Measurements from ENCODE around the gene ENOX2. TPM values are rescaled to one million over a fixed set of nuclear protein-coding genes. Genes with fewer than 3 reads are reported as not detected.

The ENOX2 gene
- total RNA-seq, 2 experiments from 2014 or later, result 14.5 to 16.9 TPM

DNA sequence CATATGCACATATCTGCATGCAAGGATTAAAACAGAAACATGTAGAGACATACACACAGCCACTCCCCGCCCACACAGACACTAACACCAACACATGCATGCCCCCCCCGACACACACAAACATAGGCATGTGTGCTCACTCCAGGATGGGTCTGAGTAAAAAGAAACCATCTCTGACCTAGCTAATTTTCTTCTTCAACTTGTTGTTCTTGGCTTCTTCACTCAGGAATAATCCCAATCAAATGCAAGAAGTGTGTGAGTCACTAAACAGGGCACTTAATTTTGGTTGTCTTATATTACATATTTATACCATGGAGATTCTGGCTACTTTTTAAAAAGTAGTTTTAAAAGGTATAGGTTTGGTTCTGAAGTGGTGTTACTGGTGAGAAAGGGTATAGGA lies 28.3 kb downstream of the ENOX2 start:
- Mint-ChIP-seq H3K4me3 (no peak overlapping the region), H3K27me3 (no peaks in the 10 kb centered on the region), H3K27ac (no peak overlapping the region), H3K9me3 (ENCODE audit: low read depth) (no peaks in the 10 kb centered on the region), H3K4me1 (peaks cover 1% of the 10 kb centered on the region), H3K36me3 (peaks cover 10% of the 10 kb centered on the region)
- ATAC-seq (no peak), DNase-seq (no peak)
- CTCF ChIA-PET, result no interaction called here

GRCh38 chrX:130869239-130869638 lies 33.8 kb downstream of the ENOX2 start:
- ATAC-seq (no peak), DNase-seq (no peak)
- no peaks in the 10 kb centered on the region for H3K9me3 Mint-ChIP-seq (ENCODE audit: low read depth)
- no peak overlapping the region for H3K27ac Mint-ChIP-seq
- H3K36me3 Mint-ChIP-seq, result peaks cover 7% of the 10 kb centered on the region
- no peaks in the 10 kb centered on the region for H3K4me1 Mint-ChIP-seq
- CTCF ChIA-PET, result no interaction called here
- no peak overlapping the region for H3K4me3 Mint-ChIP-seq
- H3K27me3 Mint-ChIP-seq, result no peaks in the 10 kb centered on the region

GRCh38 chrX:130861462-130861861 lies 41.5 kb downstream of the ENOX2 start:
- no peaks in the 10 kb centered on the region for H3K9me3 Mint-ChIP-seq (ENCODE audit: low read depth)
- CTCF ChIA-PET, result no interaction called here
- ATAC-seq (no peak), DNase-seq (no peak)
- H3K36me3 Mint-ChIP-seq, result peaks cover 1% of the 10 kb centered on the region
- peaks cover 8% of the 10 kb centered on the region for H3K4me1 Mint-ChIP-seq
- no peak overlapping the region for H3K27ac Mint-ChIP-seq
- H3K4me3 Mint-ChIP-seq, result no peak overlapping the region
- H3K27me3 Mint-ChIP-seq, result no peaks in the 10 kb centered on the region

DNA sequence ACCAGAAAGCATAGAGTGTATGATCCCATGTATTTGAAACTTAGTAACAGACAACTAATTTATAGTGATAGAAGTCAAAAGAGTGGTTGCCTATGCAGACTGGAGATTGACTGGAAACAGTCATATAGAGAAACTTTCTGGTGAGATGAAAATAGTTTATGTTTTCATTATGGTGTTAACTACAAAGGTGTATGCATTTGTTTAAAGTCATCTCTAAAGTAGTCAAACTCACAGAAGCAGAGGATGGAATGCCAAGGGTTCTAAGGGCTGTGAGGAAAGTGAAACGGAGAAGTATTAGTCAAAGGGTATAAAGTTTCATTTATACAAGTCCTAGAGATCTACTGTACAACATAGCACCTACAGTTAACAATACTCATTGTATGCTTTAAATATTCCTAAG lies 45.8 kb downstream of the ENOX2 start:
- H3K4me1 Mint-ChIP-seq, result peaks cover 8% of the 10 kb centered on the region
- CTCF ChIA-PET, result no interaction called here
- peaks cover 11% of the 10 kb centered on the region for H3K36me3 Mint-ChIP-seq
- no peak overlapping the region for H3K27ac Mint-ChIP-seq
- DNase-seq, result no peak
- no peaks in the 10 kb centered on the region for H3K27me3 Mint-ChIP-seq
- ATAC-seq, result peak; percentile 63
- no peak overlapping the region for H3K4me3 Mint-ChIP-seq
- H3K9me3 Mint-ChIP-seq (ENCODE audit: low read depth), result peaks cover 2% of the 10 kb centered on the region

- no peak overlapping the region for H3K4me3 Mint-ChIP-seq
Observed at GRCh38 chrX:130851569-130851968, 51.4 kb downstream of the ENOX2 start.

DNA sequence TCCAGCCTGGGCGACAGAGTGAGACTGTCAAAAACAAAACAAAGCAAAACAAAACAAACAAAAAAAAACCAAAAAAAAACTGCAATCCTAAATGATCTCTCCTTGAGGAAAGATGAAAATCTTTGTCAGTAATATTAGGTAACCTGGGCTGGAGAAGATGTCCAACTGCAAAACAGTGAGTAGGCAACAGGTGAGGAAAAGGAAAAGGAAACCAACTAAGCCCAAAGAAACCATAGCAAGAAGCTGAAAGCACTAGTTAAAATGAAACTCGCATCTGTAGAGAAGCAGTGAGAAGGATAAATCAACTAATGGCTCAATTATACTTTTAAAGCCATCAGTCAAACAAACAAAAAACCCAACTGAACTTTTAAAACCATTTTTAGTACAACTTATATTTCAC lies 54.2 kb downstream of the ENOX2 start:
- H3K27me3 Mint-ChIP-seq, result no peaks in the 10 kb centered on the region
- H3K4me1 Mint-ChIP-seq, result peaks cover 15% of the 10 kb centered on the region
- ATAC-seq, result no peak
- no peaks in the 10 kb centered on the region for H3K9me3 Mint-ChIP-seq (ENCODE audit: low read depth)
- peak overlapping the region; percentile 38 for H3K4me3 Mint-ChIP-seq
- peaks cover 4% of the 10 kb centered on the region for H3K36me3 Mint-ChIP-seq
- DNase-seq, result no peak
- CTCF ChIA-PET, result no interaction called here
- H3K27ac Mint-ChIP-seq, result peak overlapping the region; percentile 74

More at GRCh38 chrX:130851569-130851968, 51.4 kb downstream of the ENOX2 start:
- H3K36me3 Mint-ChIP-seq, result peaks cover 14% of the 10 kb centered on the region
- peaks cover 2% of the 10 kb centered on the region for H3K9me3 Mint-ChIP-seq (ENCODE audit: low read depth)
- no peak for DNase-seq
- H3K4me1 Mint-ChIP-seq, result peaks cover 15% of the 10 kb centered on the region
- CTCF ChIA-PET, result no interaction called here
- ATAC-seq, result no peak
- H3K27ac Mint-ChIP-seq, result no peak overlapping the region
- H3K27me3 Mint-ChIP-seq, result no peaks in the 10 kb centered on the region

GRCh38 chrX:130846746-130847145 lies 56.3 kb downstream of the ENOX2 start:
- ATAC-seq, result no peak
- CTCF ChIA-PET, result no interaction called here
- Mint-ChIP-seq H3K27me3 (no peaks in the 10 kb centered on the region), H3K27ac (no peak overlapping the region), H3K36me3 (peaks cover 3% of the 10 kb centered on the region), H3K9me3 (ENCODE audit: low read depth) (no peaks in the 10 kb centered on the region), H3K4me1 (peaks cover 15% of the 10 kb centered on the region), H3K4me3 (no peak overlapping the region)
- no peak for DNase-seq

GRCh38 chrX:130841776-130842175 lies 61.2 kb downstream of the ENOX2 start:
- CTCF ChIA-PET, result no interaction called here
- DNase-seq, result no peak
- Mint-ChIP-seq H3K4me3 (no peak overlapping the region), H3K36me3 (peaks cover 2% of the 10 kb centered on the region), H3K4me1 (no peaks in the 10 kb centered on the region), H3K27me3 (no peaks in the 10 kb centered on the region), H3K9me3 (ENCODE audit: low read depth) (no peaks in the 10 kb centered on the region), H3K27ac (no peak overlapping the region)
- no peak for ATAC-seq

- no peak for DNase-seq
- Mint-ChIP-seq H3K27ac (no peak overlapping the region), H3K36me3 (peaks cover 2% of the 10 kb centered on the region), H3K4me1 (no peaks in the 10 kb centered on the region), H3K27me3 (no peaks in the 10 kb centered on the region), H3K9me3 (ENCODE audit: low read depth) (no peaks in the 10 kb centered on the region), H3K4me3 (no peak overlapping the region)
- ATAC-seq, result no peak
- CTCF ChIA-PET, result no interaction called here
Observed at GRCh38 chrX:130840345-130840744, 62.7 kb downstream of the ENOX2 start.

- no peaks in the 10 kb centered on the region for H3K9me3 Mint-ChIP-seq (ENCODE audit: low read depth)
- H3K27me3 Mint-ChIP-seq, result no peaks in the 10 kb centered on the region
- H3K4me3 Mint-ChIP-seq, result no peak overlapping the region
- H3K4me1 Mint-ChIP-seq, result peaks cover 2% of the 10 kb centered on the region
- H3K36me3 Mint-ChIP-seq, result peaks cover 2% of the 10 kb centered on the region
- ATAC-seq, result no peak
- CTCF ChIA-PET, result no interaction called here
- no peak for DNase-seq
- H3K27ac Mint-ChIP-seq, result no peak overlapping the region
Observed at GRCh38 chrX:130836447-130836846, 66.6 kb downstream of the ENOX2 start.

GRCh38 chrX:130834830-130835229 lies 68.2 kb downstream of the ENOX2 start:
- H3K4me1 Mint-ChIP-seq, result peaks cover 2% of the 10 kb centered on the region
- ATAC-seq (no peak), DNase-seq (no peak)
- H3K4me3 Mint-ChIP-seq, result no peak overlapping the region
- no peak overlapping the region for H3K27ac Mint-ChIP-seq
- no peaks in the 10 kb centered on the region for H3K27me3 Mint-ChIP-seq
- H3K9me3 Mint-ChIP-seq (ENCODE audit: low read depth), result no peaks in the 10 kb centered on the region
- CTCF ChIA-PET, result no interaction called here
- peaks cover 2% of the 10 kb centered on the region for H3K36me3 Mint-ChIP-seq

GRCh38 chrX:130834149-130834548 lies 68.9 kb downstream of the ENOX2 start:
- H3K27me3 Mint-ChIP-seq, result no peaks in the 10 kb centered on the region
- no peak overlapping the region for H3K4me3 Mint-ChIP-seq
- ATAC-seq (no peak), DNase-seq (no peak)
- H3K36me3 Mint-ChIP-seq, result peaks cover 2% of the 10 kb centered on the region
- no peaks in the 10 kb centered on the region for H3K9me3 Mint-ChIP-seq (ENCODE audit: low read depth)
- H3K4me1 Mint-ChIP-seq, result peaks cover 2% of the 10 kb centered on the region
- CTCF ChIA-PET, result no interaction called here
- H3K27ac Mint-ChIP-seq, result no peak overlapping the region

DNA sequence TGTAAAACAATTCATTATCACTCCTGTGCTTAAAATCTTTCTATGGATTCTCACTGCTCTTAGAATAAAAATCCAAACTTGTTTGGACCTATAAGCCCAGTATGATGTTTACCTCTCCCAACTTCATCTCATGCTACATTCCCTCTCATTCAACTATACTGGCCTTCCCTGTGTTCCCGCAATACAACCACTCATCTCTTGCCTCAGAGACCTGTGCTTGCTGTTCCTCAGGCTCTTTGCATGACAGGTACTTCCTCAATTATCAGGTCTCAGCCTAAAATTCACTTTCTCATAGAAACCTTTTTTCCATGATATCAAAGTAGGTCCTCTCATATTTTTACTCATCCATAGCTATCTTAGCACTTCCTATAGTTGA lies 71.7 kb downstream of the ENOX2 start:
- Mint-ChIP-seq H3K4me1 (peaks cover 2% of the 10 kb centered on the region), H3K27ac (no peak overlapping the region), H3K9me3 (ENCODE audit: low read depth) (no peaks in the 10 kb centered on the region), H3K27me3 (no peaks in the 10 kb centered on the region), H3K36me3 (peaks cover 1% of the 10 kb centered on the region), H3K4me3 (no peak overlapping the region)
- DNase-seq (no peak), ATAC-seq (no peak)
- CTCF ChIA-PET, result no interaction called here

- CTCF ChIA-PET, result no interaction called here
- H3K27ac Mint-ChIP-seq, result no peak overlapping the region
- DNase-seq, result no peak
- ATAC-seq, result no peak
- H3K4me3 Mint-ChIP-seq, result no peak overlapping the region
- no peaks in the 10 kb centered on the region for H3K27me3 Mint-ChIP-seq
- no peaks in the 10 kb centered on the region for H3K9me3 Mint-ChIP-seq (ENCODE audit: low read depth)
- peaks cover 1% of the 10 kb centered on the region for H3K36me3 Mint-ChIP-seq
- peaks cover 2% of the 10 kb centered on the region for H3K4me1 Mint-ChIP-seq
Observed at GRCh38 chrX:130830599-130831346, 72.2 kb downstream of the ENOX2 start.
